PC-3 (cell line): Measurements from ENCODE around the gene DACT2. TPM values are rescaled to one million over a fixed set of nuclear protein-coding genes. Genes with fewer than 3 reads are reported as not detected.

Experiments
- ATAC-seq: fragments of 200-7000 bp; cut with Tn5 transposase; 2 replicates; pipeline ENCODE4 v1.9.1; 2020; ENCODE audit warnings: mild to moderate bottlenecking, moderate library complexity
- BruUV-seq: library from RNA; stranded (reverse); fragments of 400-500 nt; replicated peaks from 2 replicates; lab custom pipeline; 2021; lab: Mats Ljungman, UMichigan
- CTCF ChIA-PET: fragments of 300-600 bp; sonication (Branson Sonifier 250); formaldehyde crosslinking; loops from one replicate; lab custom pipeline; 2022; ENCODE audit warnings: antibody characterized with exemption; lab: Charles Lee
- POLR2A ChIA-PET: fragments of 300-600 bp; sonication (Branson Sonifier 250); formaldehyde crosslinking; loops from one replicate; lab custom pipeline; 2022; ENCODE audit warnings: antibody characterized with exemption; ENCODE audit not compliant: unreplicated experiment; lab: Charles Lee
- DNase-seq: peaks from one replicate; pipeline ENCODE4 v3.0.0-alpha.2; 2015
- H2AFZ ChIP-seq: fragments of 300-600 bp; sonication (generic); 2 replicates; pipeline ENCODE4 v1.6.0; 2016; ENCODE audit warnings: antibody characterized with exemption, low read length
- H3F3A ChIP-seq: fragments of 300-600 bp; sonication (generic); one replicate; pipeline ENCODE4 v1.6.0; 2017; ENCODE audit warnings: antibody characterized with exemption, low read length, control low read depth, mild to moderate bottlenecking; ENCODE audit not compliant: unreplicated experiment
- H3K27ac ChIP-seq: fragments of 300-600 bp; sonication (generic); 2 replicates; pipeline ENCODE4 v1.5.1; 2016; ENCODE audit warnings: mild to moderate bottlenecking, low read length
- H3K27me3 ChIP-seq: fragments of 300-600 bp; sonication (generic); 2 replicates; pipeline ENCODE4 v1.6.1; 2016; ENCODE audit warnings: low read length, mixed read lengths
- H3K36me3 ChIP-seq: fragments of 300-600 bp; sonication (generic); 2 replicates; pipeline ENCODE4 v1.6.1; 2016; ENCODE audit warnings: low read depth, mixed run types, low read length, mixed read lengths
- H3K4me1 ChIP-seq: fragments of 300-600 bp; sonication (generic); 2 replicates; pipeline ENCODE4 v1.5.1; 2016; ENCODE audit warnings: low read length; ENCODE audit not compliant: insufficient read depth
- H3K4me2 ChIP-seq: fragments of 300-600 bp; sonication (generic); 2 replicates; pipeline ENCODE4 v1.6.0; 2016; ENCODE audit warnings: low read length
- H3K4me3 ChIP-seq: fragments of 300-600 bp; sonication (generic); 2 replicates; pipeline ENCODE4 v1.5.1; 2016; ENCODE audit warnings: mild to moderate bottlenecking, low read length, mixed read lengths
- H3K79me2 ChIP-seq: fragments of 300-600 bp; sonication (generic); 2 replicates; pipeline ENCODE4 v1.6.1; 2017; ENCODE audit warnings: low read length, mixed read lengths
- H3K9ac ChIP-seq: fragments of 300-600 bp; sonication (generic); 2 replicates; pipeline ENCODE4 v1.6.0; 2016; ENCODE audit warnings: mild to moderate bottlenecking, low read length
- H3K9me2 ChIP-seq: fragments of 300-600 bp; sonication (generic); replicated peaks from 2 replicates; pipeline ENCODE4 v1.6.1; 2016; ENCODE audit warnings: mixed run types, low read length, mixed read lengths
- H3K9me3 ChIP-seq: fragments of 300-600 bp; sonication (generic); 2 replicates; pipeline ENCODE4 v1.6.1; 2016; ENCODE audit warnings: low read length, mixed read lengths
- H4K20me1 ChIP-seq: fragments of 300-600 bp; sonication (generic); 2 replicates; pipeline ENCODE4 v1.6.1; 2016; ENCODE audit warnings: low read length, mixed read lengths
- CTCF ChIP-seq: fragments of 300-600 bp; sonication (generic); conservative IDR thresholded peaks from 2 replicates; pipeline ENCODE4 v1.5.1; 2017; ENCODE audit warnings: antibody characterized with exemption, low read depth, mild to moderate bottlenecking, low read length
- EZH2 ChIP-seq: fragments of 300-600 bp; sonication (generic); IDR thresholded peaks from one replicate; pipeline ENCODE4 v1.6.1; 2017; ENCODE audit warnings: antibody characterized with exemption, mild to moderate bottlenecking, low read length; ENCODE audit not compliant: unreplicated experiment
- EZH2phosphoT487 ChIP-seq: fragments of 300-600 bp; sonication (generic); IDR thresholded peaks from 2 replicates; pipeline ENCODE4 v1.6.1; 2018; ENCODE audit warnings: mild to moderate bottlenecking, antibody characterized with exemption, low read length, borderline replicate concordance
- intact Hi-C: fragments of 100-400 bp; cut with micrococcal nuclease; formaldehyde crosslinking; loops from 2 replicates; pipeline ENCODE4 v1.9.0; 2023
- total RNA-seq: library from RNA; depleted of rRNA; stranded (reverse); fragments of >200 nt; gene quantifications from 2 replicates; pipeline ENCODE4 v1.2.3, GENCODE V29; 2014

Gene DACT2
- total RNA-seq, 1 experiment from 2014 or later, result not detected

- no TSS peak for BruUV-seq
- TF ChIP-seq EZH2phosphoT487 (no peak), CTCF (no peak), EZH2 (no peak)
- H3K36me3 ChIP-seq, result no peaks in the 10 kb centered on the region
- CTCF ChIA-PET, result no interaction called here
- no peak overlapping the region for H3K4me3 ChIP-seq
- intact Hi-C loops, result no loop called here
- H3K4me1 ChIP-seq, result no peaks in the 10 kb centered on the region
- no peaks in the 10 kb centered on the region for H3F3A ChIP-seq
- no peak overlapping the region for H3K4me2 ChIP-seq
- ATAC-seq, result no peak
- no peak for DNase-seq
- no peak overlapping the region for H2AFZ ChIP-seq
- no peaks in the 10 kb centered on the region for H3K9me2 ChIP-seq
- H3K9ac ChIP-seq, result no peak overlapping the region
- H3K27me3 ChIP-seq, result peaks cover 58% of the 10 kb centered on the region
- no peaks in the 10 kb centered on the region for H4K20me1 ChIP-seq
- no peaks in the 10 kb centered on the region for H3K79me2 ChIP-seq
- H3K9me3 ChIP-seq, result no peaks in the 10 kb centered on the region
- H3K27ac ChIP-seq, result no peak overlapping the region
- POLR2A ChIA-PET, result no interaction called here
Measured at GRCh38 chr6:168303982-168304751, 15.4 kb downstream of the DACT2 start.

- H2AFZ ChIP-seq, result no peak overlapping the region
- no peaks in the 10 kb centered on the region for H3K4me1 ChIP-seq
- intact Hi-C loops, result no loop called here
- no peaks in the 10 kb centered on the region for H4K20me1 ChIP-seq
- no peaks in the 10 kb centered on the region for H3K79me2 ChIP-seq
- no peak overlapping the region for H3K27ac ChIP-seq
- H3F3A ChIP-seq, result no peaks in the 10 kb centered on the region
- TF ChIP-seq EZH2 (no peak), EZH2phosphoT487 (no peak)
- H3K36me3 ChIP-seq, result no peaks in the 10 kb centered on the region
- no peaks in the 10 kb centered on the region for H3K9me3 ChIP-seq
- no peak overlapping the region for H3K9ac ChIP-seq
- no peak overlapping the region for H3K4me2 ChIP-seq
- no peaks in the 10 kb centered on the region for H3K9me2 ChIP-seq
- no peak overlapping the region for H3K4me3 ChIP-seq
- POLR2A ChIA-PET, result no interaction called here
- CTCF ChIA-PET, result no interaction called here
- no TSS peak for BruUV-seq
- DNase-seq (no peak), ATAC-seq (no peak)
- H3K27me3 ChIP-seq, result peaks cover 63% of the 10 kb centered on the region
Measured at GRCh38 chr6:168302534-168302933, 17.0 kb downstream of the DACT2 start.

GRCh38 chr6:168301648-168302398 is 17.8 kb downstream of the DACT2 start:
- no peak for ATAC-seq
- no peaks in the 10 kb centered on the region for H3F3A ChIP-seq

More at GRCh38 chr6:168301648-168302398, 17.8 kb downstream of the DACT2 start:
- Histone ChIP-seq H3K27me3 (peaks cover 63% of the 10 kb centered on the region), H2AFZ (no peak overlapping the region), H3K4me2 (no peak overlapping the region), H3K79me2 (no peaks in the 10 kb centered on the region), H3K4me3 (no peak overlapping the region), H3K9me3 (no peaks in the 10 kb centered on the region), H3K36me3 (no peaks in the 10 kb centered on the region), H3K9ac (no peak overlapping the region), H3K9me2 (no peaks in the 10 kb centered on the region), H4K20me1 (no peaks in the 10 kb centered on the region), H3K27ac (no peak overlapping the region), H3K4me1 (no peaks in the 10 kb centered on the region)
- ChIA-PET POLR2A (no interaction called here), CTCF (no interaction called here)
- no TSS peak for BruUV-seq
- intact Hi-C loops, result no loop called here
- TF ChIP-seq EZH2phosphoT487, result no peak
- TF ChIP-seq CTCF, result no peak
- TF ChIP-seq EZH2, result no peak
- DNase-seq, result no peak
